T-cell (primary cell): Measurements from ENCODE around the gene GABRP. TPM values are rescaled to one million over a fixed set of nuclear protein-coding genes. Genes with fewer than 3 reads are reported as not detected.

Experiments
- ATAC-seq, 4 experiments: fragments of 200-7000 bp in 3 of 4; fragments of 150-1000 bp in 1 of 4; cut with Tn5 transposase; replicated peaks in 1 of 4; 1 replicate in 3 of 4; 2 replicates in 1 of 4; pipeline ENCODE4 v1.10.0; 2021; ENCODE audit warnings: moderate library complexity in 3 of 4, mild to moderate bottlenecking in 2 of 4, moderate number of reproducible peaks in 1 of 4
- CTCF ChIA-PET, 2 donors: fragments of 300-600 bp; sonication (Branson Sonifier 250); formaldehyde crosslinking; loops; one replicate each; lab custom pipeline; 2022; ENCODE audit warnings: antibody characterized with exemption in 2 of 2; lab: Charles Lee
- POLR2A ChIA-PET, 2 donors: fragments of 300-600 bp; sonication (Branson Sonifier 250); formaldehyde crosslinking; loops; one replicate each; lab custom pipeline; 2022; ENCODE audit warnings: antibody characterized with exemption in 2 of 2; lab: Charles Lee
- DNase-seq, 35 experiments: peaks; one replicate each; pipeline versions ENCODE4 v3.0.0 to v3.0.0-alpha.2; 2013 to 2023
- H3K27ac ChIP-seq: one replicate; pipeline ENCODE4 v1.5.1; 2013; ENCODE audit warnings: low read length
- H3K27me3 ChIP-seq, 2 experiments: replicated peaks in 1 of 2; 1 replicate in 1 of 2; 2 replicates in 1 of 2; pipeline versions ENCODE4 v1.6.1 to v1.7.0; 2013; ENCODE audit warnings: low read length in 1 of 2, mixed read lengths in 1 of 2; ENCODE audit not compliant: control insufficient read depth in 2 of 2, insufficient read depth in 2 of 2; ENCODE audit errors: extremely low read depth in 1 of 2
- H3K36me3 ChIP-seq, 2 donors: 1 replicate in 1 of 2; 2 replicates in 1 of 2; pipeline versions ENCODE4 v1.6.1 to v1.7.0; 2013; ENCODE audit warnings: low read length in 1 of 2; ENCODE audit not compliant: control insufficient read depth in 2 of 2, insufficient read depth in 1 of 2; ENCODE audit errors: extremely low read depth in 1 of 2
- H3K4me1 ChIP-seq, 2 experiments: 1 replicate in 1 of 2; 2 replicates in 1 of 2; pipeline versions ENCODE4 v1.6.1 to v1.7.0; 2013; ENCODE audit warnings: low read length in 2 of 2, mixed read lengths in 1 of 2; ENCODE audit not compliant: insufficient read depth in 2 of 2, control insufficient read depth in 1 of 2; ENCODE audit errors: extremely low read depth in 1 of 2
- H3K4me3 ChIP-seq, 2 donors: 1 replicate in 1 of 2; 2 replicates in 1 of 2; pipeline versions ENCODE4 v1.5.1 to v1.7.0; 2013; ENCODE audit warnings: mild to moderate bottlenecking in 2 of 2, low read length in 1 of 2, moderate library complexity in 1 of 2; ENCODE audit not compliant: control insufficient read depth in 1 of 2; ENCODE audit errors: extremely low read depth in 1 of 2
- H3K9me3 ChIP-seq: 2 replicates; pipeline ENCODE4 v1.7.0; 2013
- H3K27ac Mint-ChIP-seq, 2 donors: one replicate each; pipeline ENCODE4 v1.8.0; 2020 to 2021; ENCODE audit warnings: mild to moderate bottlenecking in 2 of 2, mixed read lengths in 2 of 2
- H3K27me3 Mint-ChIP-seq, 2 donors: one replicate each; pipeline ENCODE4 v1.8.0; 2021 to 2022; ENCODE audit warnings: mixed read lengths in 2 of 2
- H3K36me3 Mint-ChIP-seq: one replicate; pipeline ENCODE4 v1.8.0; 2021; ENCODE audit warnings: mixed read lengths
- H3K4me1 Mint-ChIP-seq, 3 donors: one replicate each; pipeline ENCODE4 v1.8.0; 2020 to 2022; ENCODE audit warnings: mixed read lengths in 3 of 3, mild to moderate bottlenecking in 1 of 3
- H3K4me3 Mint-ChIP-seq, 3 donors: one replicate each; pipeline ENCODE4 v1.8.0; 2020 to 2022; ENCODE audit warnings: mild to moderate bottlenecking in 3 of 3, mixed read lengths in 3 of 3, moderate library complexity in 3 of 3
- H3K9me3 Mint-ChIP-seq, 3 donors: one replicate each; pipeline ENCODE4 v1.8.0; 2020 to 2022; ENCODE audit warnings: mixed read lengths in 3 of 3
- WGBS: methylation state at CpG from one replicate; pipeline ENCODE4 v1.1.5; 2013; ENCODE audit warnings: missing lambda C conversion rate; ENCODE audit not compliant: insufficient coverage; 5-methylcytosine and 5-hydroxymethylcytosine counted together
- total RNA-seq, 35 experiments: library from RNA in 6 of 35; stranded (reverse) in 6 of 35; fragments of 120-200 nt in 1 of 35; gene quantifications; one replicate each; pipeline versions ENCODE4 v1.2.1 to v1.2.4 and lab custom pipeline; 2013 to 2026

The GABRP gene
- total RNA-seq, 5 donors from 2014 or later (not counting 1 experiment from before 2014, with no cell fraction given), result 0.26 TPM; not detected in 4

DNA sequence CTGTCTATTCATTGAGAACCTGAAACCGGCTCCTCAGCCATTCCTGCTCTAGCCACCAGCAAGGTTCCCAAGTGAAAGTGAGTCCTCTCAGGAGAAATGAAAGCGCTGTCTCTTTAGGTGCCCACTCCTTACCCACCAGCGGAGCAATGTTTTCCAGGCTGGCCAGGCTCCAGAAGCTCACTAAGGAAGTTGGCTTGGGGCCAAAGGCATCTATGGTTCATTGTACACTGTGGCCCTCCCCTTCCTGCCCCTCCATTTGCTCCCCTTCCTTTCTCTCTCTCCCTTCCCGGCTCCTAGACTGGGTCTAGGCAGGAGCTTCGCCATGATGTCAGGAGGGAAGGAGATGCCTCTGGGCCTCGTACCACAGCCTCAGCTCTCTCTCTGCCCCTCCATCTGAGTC, 1.1 kb upstream of the GABRP start:
- no peaks in the 10 kb centered on the region for H3K4me1 Mint-ChIP-seq

DNA sequence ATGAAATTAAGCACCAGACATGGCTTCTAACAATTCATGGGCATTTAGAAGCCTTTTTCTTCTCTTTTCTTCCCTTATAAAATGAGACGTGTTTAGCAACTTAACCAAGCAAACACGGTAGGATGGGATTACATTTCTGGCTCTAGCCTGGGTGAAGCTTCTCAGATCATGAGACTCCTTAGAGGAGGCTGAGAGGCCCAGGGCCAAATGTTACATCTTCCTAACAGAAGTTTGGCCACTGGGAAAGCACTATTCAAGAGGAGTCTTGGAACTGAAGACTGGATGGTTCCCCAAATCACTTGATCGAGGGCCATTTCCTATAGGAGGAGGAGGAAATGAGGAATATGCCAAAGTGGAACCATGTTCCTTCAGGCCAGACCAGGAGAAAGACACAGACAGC, 1.9 kb downstream of the GABRP start:
- DNase-seq (no peak), ATAC-seq (no peak)
- Mint-ChIP-seq H3K27ac (no peak overlapping the region), H3K9me3 (no peaks in the 10 kb centered on the region), H3K4me1 (no peaks in the 10 kb centered on the region), H3K36me3 (no peaks in the 10 kb centered on the region), H3K4me3 (no peak overlapping the region), H3K27me3 (peaks cover 0 to 7% of the 10 kb centered on the region in 2 donors)
- H3K27ac ChIP-seq, result no peak overlapping the region
- H3K4me1 ChIP-seq, result no peaks in the 10 kb centered on the region
- peaks cover 0 to 21% of the 10 kb centered on the region in 2 experiments for H3K27me3 ChIP-seq
- WGBS, result 65% methylated on average over 2 of the region's 3 CpGs
- no peaks in the 10 kb centered on the region for H3K36me3 ChIP-seq
- ChIA-PET CTCF (no interaction called here), POLR2A (no interaction called here)
- H3K9me3 ChIP-seq, result no peaks in the 10 kb centered on the region
- no peak overlapping the region for H3K4me3 ChIP-seq

More for the DNA sequence above, 1.1 kb upstream of the GABRP start:
- H3K27ac Mint-ChIP-seq, result no peak overlapping the region
- ChIA-PET POLR2A (no interaction called here), CTCF (no interaction called here)
- no peak for DNase-seq
- Histone ChIP-seq H3K27me3 (peaks cover 0 to 13% of the 10 kb centered on the region in 2 experiments), H3K27ac (no peak overlapping the region), H3K4me3 (no peak overlapping the region), H3K36me3 (no peaks in the 10 kb centered on the region), H3K9me3 (no peaks in the 10 kb centered on the region), H3K4me1 (no peaks in the 10 kb centered on the region)
- peaks cover 0 to 4% of the 10 kb centered on the region in 2 donors for H3K27me3 Mint-ChIP-seq
- H3K9me3 Mint-ChIP-seq, result no peaks in the 10 kb centered on the region
- H3K36me3 Mint-ChIP-seq, result no peaks in the 10 kb centered on the region
- H3K4me3 Mint-ChIP-seq, result no peak overlapping the region
- WGBS, result 93% methylated on average over 3 of the region's 6 CpGs
- ATAC-seq, result no peak

DNA sequence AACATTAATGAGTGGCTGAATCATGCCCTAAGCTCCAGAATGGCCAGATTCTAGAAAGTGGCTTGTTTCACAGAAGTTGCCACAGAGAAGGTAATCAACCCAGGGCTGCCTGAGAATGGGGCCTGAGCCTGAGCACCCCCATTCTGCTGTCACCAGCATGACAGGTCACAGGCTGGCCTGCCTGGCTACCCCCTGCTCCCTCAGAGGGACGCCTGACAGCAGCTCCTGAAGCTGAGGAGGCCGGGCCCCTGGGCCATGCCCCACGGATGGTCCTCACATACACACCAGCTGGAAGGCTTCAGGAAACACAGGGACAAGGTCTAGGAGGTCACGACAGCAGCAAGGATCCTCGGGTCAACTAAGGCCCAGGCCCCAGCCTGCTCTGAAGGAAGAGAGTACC, 3.7 kb downstream of the GABRP start:
- Mint-ChIP-seq H3K4me1 (no peaks in the 10 kb centered on the region), H3K36me3 (no peaks in the 10 kb centered on the region), H3K27ac (no peak overlapping the region), H3K9me3 (no peaks in the 10 kb centered on the region), H3K4me3 (no peak overlapping the region), H3K27me3 (peaks cover 0 to 3% of the 10 kb centered on the region in 2 donors)
- Histone ChIP-seq H3K4me3 (no peak overlapping the region), H3K27me3 (peaks cover 0 to 21% of the 10 kb centered on the region in 2 experiments), H3K4me1 (no peaks in the 10 kb centered on the region), H3K27ac (no peak overlapping the region), H3K36me3 (no peaks in the 10 kb centered on the region), H3K9me3 (no peaks in the 10 kb centered on the region)
- ATAC-seq, result no peak
- no peak for DNase-seq
- 67% methylated on average over 5 of the region's 5 CpGs for WGBS
- CTCF ChIA-PET, result no interaction called here
- POLR2A ChIA-PET, result no interaction called here

DNA sequence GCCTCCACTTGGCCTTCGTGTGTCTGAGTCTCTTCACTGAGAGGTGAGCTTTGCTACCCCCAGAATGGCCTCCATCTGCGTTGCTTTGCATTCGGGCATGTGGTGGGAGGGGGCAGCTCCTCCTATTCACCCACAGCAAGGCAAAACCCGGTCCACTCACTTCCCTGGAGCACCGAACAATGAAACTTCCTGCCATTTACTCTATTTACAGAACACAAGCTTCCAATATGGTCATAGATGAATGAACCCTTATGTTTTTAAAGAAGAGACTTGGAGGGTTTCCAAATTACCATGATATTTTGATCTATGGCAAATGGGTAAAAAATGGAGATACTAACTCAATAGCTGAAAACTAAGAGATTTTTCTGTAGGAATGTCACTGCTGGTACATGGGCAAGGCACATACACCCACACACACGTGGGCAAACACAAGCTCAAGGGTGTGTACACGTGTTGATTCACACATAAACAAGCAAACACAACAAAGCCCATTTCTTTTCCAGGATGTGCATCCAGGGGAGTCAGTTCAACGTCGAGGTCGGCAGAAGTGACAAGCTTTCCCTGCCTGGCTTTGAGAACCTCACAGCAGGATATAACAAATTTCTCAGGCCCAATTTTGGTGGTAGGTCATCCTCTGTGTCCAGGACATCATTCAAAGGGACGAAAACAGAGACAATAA, 5.2 kb downstream of the GABRP start:
- H3K4me3 Mint-ChIP-seq, result no peak overlapping the region
- 82% methylated on average over 5 of the region's 11 CpGs for WGBS
- no peaks in the 10 kb centered on the region for H3K36me3 ChIP-seq
- peaks cover 0 to 3% of the 10 kb centered on the region in 2 donors for H3K27me3 Mint-ChIP-seq
- no peaks in the 10 kb centered on the region for H3K9me3 Mint-ChIP-seq
- DNase-seq (no peak), ATAC-seq (no peak)
- H3K27me3 ChIP-seq, result peaks cover 0 to 17% of the 10 kb centered on the region in 2 experiments
- no peak overlapping the region for H3K4me3 ChIP-seq
- no peaks in the 10 kb centered on the region for H3K9me3 ChIP-seq
- no peaks in the 10 kb centered on the region for H3K4me1 ChIP-seq
- CTCF ChIA-PET, result interaction anchor here in 1 of 2 donors (0.5 kb wide), 1 partner anchor 43 kb away, joined by 3 read pairs; no protein-coding TSS in a partner anchor
- no peaks in the 10 kb centered on the region for H3K4me1 Mint-ChIP-seq
- POLR2A ChIA-PET, result interaction anchor here in 1 of 2 donors (0.7 kb wide), 1 partner anchor 203 kb away, joined by 5 read pairs; no protein-coding TSS in a partner anchor
- no peak overlapping the region for H3K27ac Mint-ChIP-seq
- H3K36me3 Mint-ChIP-seq, result no peaks in the 10 kb centered on the region
- H3K27ac ChIP-seq, result no peak overlapping the region

DNA sequence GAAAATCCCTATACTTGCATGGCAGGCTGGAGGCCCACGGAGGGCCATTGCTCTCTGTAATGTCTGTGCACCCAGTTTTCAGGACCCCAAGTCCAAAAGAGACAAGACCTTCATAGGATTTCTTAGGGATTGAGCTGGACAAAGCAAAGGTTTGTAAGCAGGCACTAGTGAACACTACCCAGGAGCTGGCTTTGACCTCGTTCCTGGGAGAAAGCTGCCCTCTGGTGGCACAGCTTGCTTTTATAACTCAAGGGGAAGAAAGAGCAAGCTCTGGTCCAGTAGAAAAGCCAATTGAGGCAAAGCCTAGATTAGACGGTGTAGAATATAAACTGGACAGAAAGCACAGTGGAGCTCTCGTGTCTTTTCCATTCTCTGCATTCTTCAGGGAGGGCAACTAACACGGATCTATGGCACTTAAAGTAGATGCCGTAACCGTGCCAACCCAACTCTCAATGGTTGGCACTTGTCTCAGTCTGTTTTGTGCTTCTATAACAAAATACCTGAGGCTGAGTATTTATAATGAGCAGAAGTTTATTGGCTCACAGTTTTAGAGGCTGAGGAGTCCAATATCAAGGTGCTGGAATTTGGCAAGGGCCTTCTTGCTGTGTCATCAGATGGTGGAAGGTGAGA, 7.9 kb downstream of the GABRP start:
- H3K27me3 ChIP-seq, result peaks cover 0 to 12% of the 10 kb centered on the region in 2 experiments
- H3K27ac ChIP-seq, result no peak overlapping the region
- Mint-ChIP-seq H3K27ac (no peak overlapping the region), H3K9me3 (no peaks in the 10 kb centered on the region), H3K4me3 (no peak overlapping the region), H3K27me3 (peaks cover 0 to 3% of the 10 kb centered on the region in 2 donors), H3K36me3 (no peaks in the 10 kb centered on the region), H3K4me1 (no peaks in the 10 kb centered on the region)
- ChIA-PET CTCF (no interaction called here), POLR2A (no interaction called here)
- DNase-seq (peak in 1 of 35 experiments; percentile 3), ATAC-seq (no peak)
- H3K36me3 ChIP-seq, result no peaks in the 10 kb centered on the region
- no peak overlapping the region for H3K4me3 ChIP-seq
- H3K9me3 ChIP-seq, result no peaks in the 10 kb centered on the region
- whole genome bisulfite sequencing, result 50% methylated on average over 6 of the region's 7 CpGs
- H3K4me1 ChIP-seq, result no peaks in the 10 kb centered on the region

DNA sequence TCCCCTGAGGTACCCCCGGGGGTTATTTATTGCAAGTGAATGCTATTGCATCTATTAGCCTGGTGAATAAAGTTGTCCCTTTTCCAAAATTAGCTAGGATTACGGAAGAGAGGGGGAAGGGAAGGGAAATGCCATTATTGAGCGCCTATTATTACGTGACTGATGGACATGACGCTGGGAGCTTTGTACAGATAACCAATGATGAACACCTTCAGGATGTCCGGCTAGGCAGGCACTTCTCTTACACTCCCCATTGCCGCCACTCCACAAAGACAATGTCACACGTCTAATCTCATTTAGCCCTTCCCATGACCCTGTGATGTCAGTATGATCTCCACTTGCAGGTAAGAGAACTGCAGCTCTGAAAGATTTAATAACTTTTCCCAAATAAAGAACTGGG, 9.4 kb downstream of the GABRP start:
- Mint-ChIP-seq H3K9me3 (no peaks in the 10 kb centered on the region), H3K27me3 (peaks cover 0 to 3% of the 10 kb centered on the region in 2 donors), H3K4me3 (no peak overlapping the region), H3K36me3 (no peaks in the 10 kb centered on the region), H3K4me1 (no peaks in the 10 kb centered on the region), H3K27ac (no peak overlapping the region)
- ChIA-PET POLR2A (no interaction called here), CTCF (no interaction called here)
- no peaks in the 10 kb centered on the region for H3K36me3 ChIP-seq
- DNase-seq (no peak), ATAC-seq (no peak)
- 89% methylated on average over 5 of the region's 8 CpGs for WGBS
- no peak overlapping the region for H3K4me3 ChIP-seq
- no peaks in the 10 kb centered on the region for H3K4me1 ChIP-seq
- no peaks in the 10 kb centered on the region for H3K9me3 ChIP-seq
- no peak overlapping the region for H3K27ac ChIP-seq
- peaks cover 0 to 5% of the 10 kb centered on the region in 2 experiments for H3K27me3 ChIP-seq
